ENCODE data around the gene DISP1. TPM values are rescaled to one million over a fixed set of nuclear protein-coding genes. Genes with fewer than 3 reads are reported as not detected.

The DISP1 gene
- total and polyA plus RNA-seq, 10 of the 15 experiments (the other 5 are each of a cell fraction or from before 2014, with no cell fraction given): 0.11 to 1.4 (median 0.72) TPM

DNA sequence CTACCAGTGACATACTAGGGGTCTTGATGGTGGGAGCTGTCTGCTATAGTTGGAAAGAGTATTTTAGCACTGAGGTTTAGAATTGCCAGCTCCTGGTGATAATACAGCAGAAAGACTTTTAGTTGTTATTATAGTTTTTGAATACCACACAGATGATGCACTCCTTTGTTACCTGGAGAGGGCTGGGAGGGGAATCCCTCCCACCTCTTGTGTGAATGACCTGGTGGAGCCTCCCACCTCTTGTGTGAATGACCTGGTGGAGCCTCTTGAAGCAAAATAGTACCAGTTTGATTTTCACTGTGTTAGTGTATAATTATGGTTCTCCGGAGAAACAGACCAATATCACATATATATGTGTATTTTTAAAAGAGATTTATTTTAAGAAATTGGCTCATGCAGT is 3.3 kb downstream of the DISP1 start (continued):
- TF ChIP-seq CTCF (IDR thresholded peaks at IDR 0.05 in 2 of 3, conservative IDR thresholded peaks at IDR 0.05 in 1 of 3; ENCODE audit: control insufficient read depth in 2 of 3, extremely low read depth in 1 of 3, insufficient read depth in 1 of 3, low read depth in 3 of 3, low read length in 3 of 3) (no peak), IKZF1 (conservative IDR thresholded peaks at IDR 0.05) (no peak), MYC (IDR thresholded peaks at IDR 0.05; ENCODE audit: insufficient read depth, insufficient read length, insufficient replicate concordance, low read length, severe bottlenecking) (no peak), MYB (IDR thresholded peaks at IDR 0.05; ENCODE audit: borderline replicate concordance, low read depth, low read length) (no peak), TCF7 (IDR thresholded peaks at IDR 0.05; ENCODE audit: borderline replicate concordance) (no peak)

DNA sequence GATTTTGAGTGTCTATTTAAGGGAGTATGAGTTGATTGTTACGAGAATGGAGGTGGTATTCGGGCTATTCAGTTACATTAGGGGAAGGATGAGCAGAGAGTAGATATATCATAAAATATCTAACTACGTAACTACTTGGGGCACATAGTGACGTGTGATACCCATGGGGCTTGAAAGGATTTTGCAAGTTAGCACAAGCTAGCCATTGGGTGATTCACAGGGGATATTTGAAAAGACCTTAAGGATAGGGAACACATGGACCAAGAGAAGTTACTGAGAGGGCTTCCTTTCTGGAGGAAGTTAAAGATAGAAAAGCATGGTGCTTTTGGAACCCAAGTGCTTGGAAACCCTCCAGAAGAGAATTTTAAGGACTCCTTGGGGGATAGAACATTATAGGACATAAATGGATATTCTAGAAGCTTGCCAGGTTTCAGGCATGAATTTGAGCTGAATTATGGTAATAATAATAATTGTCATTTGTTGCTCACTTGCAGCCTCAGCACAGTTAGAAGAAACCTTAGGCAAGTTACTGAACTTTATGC is 5.4 kb downstream of the DISP1 start:
- ChIA-PET CTCF (interaction anchor here (0.6 to 1.3 kb wide), 4 partner anchors 9 to 947 kb away, joined by 3 to 5 read pairs (median 4); no protein-coding TSS in a partner anchor), POLR2A (no interaction called here), SMC1A (ENCODE audit: uncharacterized antibody, unreplicated experiment) (interaction anchor here (0.8 to 1.1 kb wide), 2 partner anchors 70 to 865 kb away, joined by 3 read pairs; no protein-coding TSS in a partner anchor), RAD21 (ENCODE audit: unreplicated experiment) (no interaction called here)
- no peaks in the 10 kb centered on the region for H3K36me3 ChIP-seq (ENCODE audit: control insufficient read depth in 2 of 2, insufficient read depth in 2 of 2, low read length in 1 of 2)
- no peak overlapping the region for H2AFZ ChIP-seq (ENCODE audit: control insufficient read depth, low read depth, low read length)
- no peaks in the 10 kb centered on the region for H3K79me2 ChIP-seq (ENCODE audit: control insufficient read depth, insufficient read depth, low read length)
- no peak for TF ChIP-seq BMI1 (IDR thresholded peaks at IDR 0.05; ENCODE audit: borderline replicate concordance)
- no peak for TF ChIP-seq NRF1 (conservative IDR thresholded peaks at IDR 0.05; ENCODE audit: low read depth, low read length)
- TF ChIP-seq NR2F1 (conservative IDR thresholded peaks at IDR 0.05): no peak
- no peak for TF ChIP-seq CEBPZ (IDR thresholded peaks at IDR 0.05; ENCODE audit: low read depth, low read length)
- no peak for TF ChIP-seq POLR2A (IDR thresholded peaks at IDR 0.05; ENCODE audit: low read depth, low read length)
- no peaks in the 10 kb centered on the region for H3K9me3 ChIP-seq (replicated peaks; ENCODE audit: control insufficient read depth, insufficient read depth, low read length)
- no peaks in the 10 kb centered on the region for H3K4me1 ChIP-seq (ENCODE audit: control insufficient read depth, insufficient read depth, low read length)
- H3K4me3 ChIP-seq: no peak overlapping the region
- BruUV-seq (replicated peaks): no TSS peak
- DNase-seq (ENCODE audit: low read depth, low spot score) (no peak), ATAC-seq (no peak), FAIRE-seq (no peak)
- H3K27me3 ChIP-seq (replicated peaks in 1 of 2; ENCODE audit: control insufficient read depth in 2 of 2, insufficient read depth in 2 of 2, low read length in 1 of 2): no peaks in the 10 kb centered on the region
- WGBS (ENCODE audit: insufficient coverage, insufficient replicate concordance, low lambda C conversion rate, missing lambda C conversion rate): 90% methylated on average over 4 of the region's 4 CpGs
- no peak overlapping the region for H3K9ac ChIP-seq (ENCODE audit: control insufficient read depth, insufficient read depth, low read length)
- H3K4me2 ChIP-seq (ENCODE audit: control insufficient read depth, insufficient read depth): no peak overlapping the region
- in situ Hi-C loops (cut with MboI) (no loop called here), intact Hi-C loops (cut with micrococcal nuclease; ENCODE audit: unreplicated experiment) (no loop called here)
- no peaks in the 10 kb centered on the region for H4K20me1 ChIP-seq (ENCODE audit: control insufficient read depth, insufficient read depth)
- no peak overlapping the region for H3K27ac ChIP-seq (ENCODE audit: control insufficient read depth, insufficient read depth)

All from GM12878 (cell line).